Esophagus squamous epithelium (tissue), 5 donors: Measurements from ENCODE around the gene PRKAA2. TPM values are rescaled to one million over a fixed set of nuclear protein-coding genes. Genes with fewer than 3 reads are reported as not detected.

ENCODE experiments used
- DNase-seq: peaks from one replicate; lab custom pipeline; 2025; lab: John Stamatoyannopoulos, UW
- H3K27ac ChIP-seq, 4 donors: fragments of 200-600 bp; sonication (generic); one replicate each; pipeline ENCODE4 v1.5.1; 2016 to 2019; ENCODE audit warnings: mild to moderate bottlenecking in 1 of 4
- H3K27me3 ChIP-seq, 4 donors: fragments of 200-600 bp; sonication (generic); 1 replicate in 3 of 4; 2 replicates in 1 of 4; pipeline versions ENCODE4 v1.5.1 to v1.6.0; 2017 to 2021; ENCODE audit warnings: antibody characterized with exemption in 1 of 4
- H3K36me3 ChIP-seq, 3 donors: fragments of 200-600 bp; sonication (generic); one replicate each; pipeline ENCODE4 v1.5.1; 2016 to 2019
- H3K4me1 ChIP-seq, 3 donors: fragments of 200-600 bp; sonication (generic); one replicate each; pipeline ENCODE4 v1.5.1; 2017 to 2019
- H3K4me3 ChIP-seq, 4 donors: fragments of 200-600 bp; sonication (generic); 1 replicate in 3 of 4; 2 replicates in 1 of 4; pipeline ENCODE4 v1.5.1; 2016 to 2019; ENCODE audit warnings: mild to moderate bottlenecking in 2 of 4, moderate library complexity in 1 of 4
- H3K9me3 ChIP-seq, 3 donors: fragments of 200-600 bp; sonication (generic); one replicate each; pipeline ENCODE4 v1.5.1; 2016 to 2019
- CTCF ChIP-seq, 6 experiments: fragments of 450-650 bp in 4 of 6; fragments of 200-600 bp in 2 of 6; sonication (generic) in 2 of 6; IDR thresholded peaks; one replicate each; pipeline ENCODE4 v1.5.1; 2016 to 2019; ENCODE audit warnings: antibody characterized with exemption in 6 of 6, mild to moderate bottlenecking in 4 of 6, moderate library complexity in 4 of 6
- POLR2A ChIP-seq, 4 donors: fragments of 450-650 bp; IDR thresholded peaks; one replicate each; pipeline ENCODE4 v1.6.1; 2017; ENCODE audit warnings: antibody characterized with exemption in 4 of 4, mild to moderate bottlenecking in 4 of 4, moderate library complexity in 3 of 4
- WGBS, 2 donors: methylation state at CpG; one replicate each; pipeline ENCODE4 v1.1.5; 2018; 5-methylcytosine and 5-hydroxymethylcytosine counted together
- intact Hi-C: fragments of 100-400 bp; cut with DNase I; formaldehyde crosslinking; loops from one replicate; pipeline ENCODE4 v1.15.0; 2022
- total RNA-seq, 4 donors: library from RNA; depleted of rRNA; stranded (reverse); fragments of >200 nt; gene quantifications; one replicate each; pipeline ENCODE4 v1.1.0, GENCODE V29; 2016
- donor health status: DM: yes; HTN: yes; CAD: no.

The PRKAA2 gene
- total RNA-seq, 4 donors from 2014 or later = 1.1 to 9.0 (median 3.4) TPM

DNA sequence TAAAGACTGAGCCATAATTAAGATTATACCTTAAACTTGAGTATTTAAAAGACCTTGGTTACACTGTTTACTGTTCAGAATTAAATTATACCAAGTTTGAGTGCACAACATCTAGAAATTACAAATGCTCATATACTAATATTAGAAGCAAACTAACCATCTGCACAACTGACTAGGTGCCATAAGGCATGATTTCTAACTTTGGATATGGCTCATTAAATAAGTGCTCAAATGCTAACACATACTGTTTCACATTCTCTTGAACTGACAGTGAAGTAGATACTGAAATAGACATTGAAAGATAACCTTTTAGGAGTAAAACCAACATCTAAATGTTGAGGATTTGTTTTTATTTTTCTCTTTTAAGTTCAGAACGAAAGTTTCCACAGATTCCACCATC, 74.1 kb downstream of the PRKAA2 start:
- no peaks in the 10 kb centered on the region for H3K36me3 ChIP-seq
- no peak for TF ChIP-seq CTCF (IDR thresholded peaks at IDR 0.05)
- TF ChIP-seq POLR2A (IDR thresholded peaks at IDR 0.05) = no peak
- H3K4me3 ChIP-seq = no peak overlapping the region
- WGBS, 2 donors = 43 to 74% methylated on average over 1 of the region's 1 CpG
- H3K27me3 ChIP-seq = no peaks in the 10 kb centered on the region
- no peak for DNase-seq
- H3K4me1 ChIP-seq = peaks cover 0 to 9% (median 0%) of the 10 kb centered on the region in 3 donors
- H3K27ac ChIP-seq = no peak overlapping the region
- no peaks in the 10 kb centered on the region for H3K9me3 ChIP-seq
- intact Hi-C loops = no loop called here

DNA sequence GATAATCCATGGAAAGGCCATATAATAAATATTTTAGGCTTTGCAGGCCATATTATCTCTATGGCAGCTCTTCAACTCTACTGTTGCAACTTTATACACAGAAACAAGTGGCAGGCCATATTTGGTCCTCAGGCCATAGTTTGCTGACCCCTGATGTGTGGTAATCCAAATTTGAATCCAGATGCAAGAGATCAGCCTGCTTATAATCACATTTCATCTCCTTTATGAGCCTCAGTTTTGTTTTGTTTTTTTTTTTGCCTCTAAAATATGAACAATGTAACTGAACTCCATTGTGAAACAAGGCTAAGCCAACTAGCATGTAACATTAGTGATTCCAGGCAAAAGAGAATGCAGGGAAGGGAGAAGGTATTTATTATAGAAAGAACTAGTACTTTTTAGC, 81.6 kb downstream of the PRKAA2 start:
- no peak overlapping the region for H3K4me3 ChIP-seq
- no peaks in the 10 kb centered on the region for H3K9me3 ChIP-seq
- DNase-seq = no peak
- no peaks in the 10 kb centered on the region for H3K36me3 ChIP-seq
- TF ChIP-seq POLR2A (IDR thresholded peaks at IDR 0.05) (no peak), CTCF (IDR thresholded peaks at IDR 0.05) (no peak)
- H3K4me1 ChIP-seq = no peaks in the 10 kb centered on the region
- intact Hi-C loops = no loop called here
- no peak overlapping the region for H3K27ac ChIP-seq
- H3K27me3 ChIP-seq = peaks cover 0 to 19% (median 0%) of the 10 kb centered on the region in 4 donors

GRCh38 chr1:56728964-56729363, 83.8 kb downstream of the PRKAA2 start:
- Histone ChIP-seq H3K4me3 (no peak overlapping the region), H3K4me1 (no peaks in the 10 kb centered on the region), H3K9me3 (no peaks in the 10 kb centered on the region), H3K27ac (no peak overlapping the region), H3K27me3 (peaks cover 0 to 20% (median 0%) of the 10 kb centered on the region in 4 donors), H3K36me3 (no peaks in the 10 kb centered on the region)
- DNase-seq = no peak
- TF ChIP-seq POLR2A (IDR thresholded peaks at IDR 0.05) (no peak), CTCF (IDR thresholded peaks at IDR 0.05) (no peak)
- 70 to 74% methylated on average over 2 of the region's 2 CpGs for WGBS, 2 donors
- intact Hi-C loops = no loop called here

- no peak overlapping the region for H3K27ac ChIP-seq
Observed at GRCh38 chr1:56745231-56745630, 100.1 kb downstream of the PRKAA2 start.

More at GRCh38 chr1:56745231-56745630, 100.1 kb downstream of the PRKAA2 start:
- Histone ChIP-seq H3K36me3 (no peaks in the 10 kb centered on the region), H3K9me3 (no peaks in the 10 kb centered on the region), H3K4me3 (no peak overlapping the region), H3K4me1 (no peaks in the 10 kb centered on the region), H3K27me3 (no peaks in the 10 kb centered on the region)
- DNase-seq = no peak
- intact Hi-C loops = no loop called here
- no peak for TF ChIP-seq POLR2A (IDR thresholded peaks at IDR 0.05)
- TF ChIP-seq CTCF (IDR thresholded peaks at IDR 0.05) = no peak
- WGBS, 2 donors = 71 to 74% methylated on average over 3 of the region's 3 CpGs
